Astrocyte of the cerebellum (primary cell): Measurements from ENCODE around the gene GAS5.
"Not testable (repeated sequence)": the region's sequence is repeated elsewhere in the genome, so short reads cannot be mapped to it uniquely, and the experiment has no call there.

Experiments used
- DNase-seq: peaks from one replicate; pipeline ENCODE4 v3.0.0-alpha.2; 2011; ENCODE audit warnings: low read depth
- H3K4me3 ChIP-seq: 2 replicates; pipeline ENCODE4 v1.5.1; 2011; ENCODE audit warnings: mild to moderate bottlenecking, low read depth, low read length, moderate library complexity
- CTCF ChIP-seq: IDR thresholded peaks from 2 replicates; pipeline ENCODE4 v1.5.1; 2012; ENCODE audit warnings: low read length, low read depth, moderate library complexity, mild to moderate bottlenecking; ENCODE audit errors: missing control alignments
- in situ Hi-C: cut with HindIII; loops from 2 replicates; pipeline ENCODE4 v1.10.0; 2017; ENCODE audit warnings: low sequenced_read_pairs

Gene GAS5

GRCh38 chr1:173865468-173866164 is 2.2 kb downstream of the GAS5 start:
- in situ Hi-C loops = no loop called here
- no peak for TF ChIP-seq CTCF
- no peak for DNase-seq
- H3K4me3 ChIP-seq = peak overlapping the region; percentile 77

GRCh38 chr1:173864179-173864867 is 3.5 kb downstream of the GAS5 start:
- no peak for TF ChIP-seq CTCF
- H3K4me3 ChIP-seq = peak overlapping the region; percentile 77
- DNase-seq = no peak
- in situ Hi-C loops = no loop called here

- no peak for TF ChIP-seq CTCF
- in situ Hi-C loops = no loop called here
- DNase-seq = no peak
- no peak overlapping the region for H3K4me3 ChIP-seq
Measured at GRCh38 chr1:173863224-173864161, 4.3 kb downstream of the GAS5 start.

- in situ Hi-C loops = no loop called here
- no peak for DNase-seq
- no peak overlapping the region for H3K4me3 ChIP-seq
- no peak for TF ChIP-seq CTCF
Measured at GRCh38 chr1:173862769-173863223, 5.0 kb downstream of the GAS5 start.

- DNase-seq, in situ Hi-C loops, H3K4me3 ChIP-seq: not testable (repeated sequence)
Measured at GRCh38 chr1:173862146-173862768, 5.5 kb downstream of the GAS5 start.

- H3K4me3 ChIP-seq = no peak overlapping the region
- in situ Hi-C loops = no loop called here
- no peak for TF ChIP-seq CTCF
- DNase-seq = no peak
Measured at GRCh38 chr1:173861731-173862145, 6.1 kb downstream of the GAS5 start.
